ENCODE results near the gene GH2.
"Not testable (repeated sequence)": the region's sequence is repeated elsewhere in the genome, so short reads cannot be mapped to it uniquely, and the experiment has no call there.

Gene GH2

DNA sequence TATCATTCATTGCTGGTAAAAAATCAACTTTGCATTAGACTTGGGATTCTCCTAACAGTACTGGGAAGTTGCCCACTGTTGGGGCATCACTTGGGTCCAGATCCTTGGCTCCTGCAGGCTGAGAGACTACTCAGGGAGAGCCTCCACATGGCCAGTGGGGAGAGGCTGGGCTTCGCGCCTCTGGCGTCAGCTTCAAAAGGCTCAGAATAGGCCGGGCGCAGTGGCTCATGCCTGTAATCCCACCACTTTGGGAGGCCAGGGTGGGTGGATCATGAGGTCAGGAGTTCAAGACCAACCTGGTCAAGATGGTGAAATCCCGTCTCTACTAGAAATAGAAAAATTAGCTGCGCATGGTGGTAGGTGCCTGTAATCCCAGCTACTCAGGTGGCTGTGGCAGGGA, 32.7 kb upstream of the GH2 start:
- ATAC-seq (ENCODE audit: low read depth), result no peak
- Histone ChIP-seq H3K36me3 (ENCODE audit: low read depth) (no peaks in the 10 kb centered on the region), H3K9me3 (ENCODE audit: severe bottlenecking) (no peaks in the 10 kb centered on the region), H3K27ac (ENCODE audit: poor library complexity, severe bottlenecking) (no peak overlapping the region), H3K4me1 (ENCODE audit: insufficient read depth, poor library complexity, severe bottlenecking) (no peaks in the 10 kb centered on the region), H3K27me3 (ENCODE audit: insufficient read depth, poor library complexity, severe bottlenecking) (peaks cover 2% of the 10 kb centered on the region), H3K4me3 (ENCODE audit: severe bottlenecking) (no peak overlapping the region)
- peak; percentile 28 for DNase-seq (ENCODE audit: low spot score)
- TF ChIP-seq, protein P1, sequence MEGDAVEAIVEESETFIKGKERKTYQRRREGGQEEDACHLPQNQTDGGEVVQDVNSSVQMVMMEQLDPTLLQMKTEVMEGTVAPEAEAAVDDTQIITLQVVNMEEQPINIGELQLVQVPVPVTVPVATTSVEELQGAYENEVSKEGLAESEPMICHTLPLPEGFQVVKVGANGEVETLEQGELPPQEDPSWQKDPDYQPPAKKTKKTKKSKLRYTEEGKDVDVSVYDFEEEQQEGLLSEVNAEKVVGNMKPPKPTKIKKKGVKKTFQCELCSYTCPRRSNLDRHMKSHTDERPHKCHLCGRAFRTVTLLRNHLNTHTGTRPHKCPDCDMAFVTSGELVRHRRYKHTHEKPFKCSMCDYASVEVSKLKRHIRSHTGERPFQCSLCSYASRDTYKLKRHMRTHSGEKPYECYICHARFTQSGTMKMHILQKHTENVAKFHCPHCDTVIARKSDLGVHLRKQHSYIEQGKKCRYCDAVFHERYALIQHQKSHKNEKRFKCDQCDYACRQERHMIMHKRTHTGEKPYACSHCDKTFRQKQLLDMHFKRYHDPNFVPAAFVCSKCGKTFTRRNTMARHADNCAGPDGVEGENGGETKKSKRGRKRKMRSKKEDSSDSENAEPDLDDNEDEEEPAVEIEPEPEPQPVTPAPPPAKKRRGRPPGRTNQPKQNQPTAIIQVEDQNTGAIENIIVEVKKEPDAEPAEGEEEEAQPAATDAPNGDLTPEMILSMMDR (IDR thresholded peaks at IDR 0.05; ENCODE audit: poor library complexity, severe bottlenecking), result no peak

DNA sequence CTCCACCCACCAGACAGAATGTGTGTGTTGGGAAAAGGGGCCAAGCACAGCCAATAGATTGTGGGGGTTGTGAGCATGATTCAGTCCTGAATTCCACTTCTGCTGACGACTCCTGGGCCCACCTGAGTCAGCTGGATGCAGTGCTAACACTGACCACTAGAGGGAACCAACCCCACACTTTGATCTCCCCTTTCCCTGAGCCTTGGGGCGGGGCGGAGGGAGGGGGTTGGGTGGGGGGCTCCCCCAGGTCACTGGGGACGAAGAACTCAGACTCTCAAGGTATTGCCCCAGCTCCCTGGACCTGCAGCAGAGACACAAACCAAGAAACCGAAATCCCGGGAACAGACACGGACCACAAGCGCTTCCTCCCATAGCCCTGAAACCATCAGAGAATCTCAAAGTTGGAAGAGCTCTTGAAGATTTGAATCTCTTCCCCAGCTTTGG, 29.9 kb upstream of the GH2 start:
- no peak overlapping the region for H3K4me3 ChIP-seq (ENCODE audit: severe bottlenecking)
- H3K27ac ChIP-seq (ENCODE audit: poor library complexity, severe bottlenecking), result no peak overlapping the region
- peaks cover 9% of the 10 kb centered on the region for H3K27me3 ChIP-seq (ENCODE audit: insufficient read depth, poor library complexity, severe bottlenecking)
- DNase-seq (ENCODE audit: low spot score) (no peak), ATAC-seq (ENCODE audit: low read depth) (peak; percentile 74)
- no peaks in the 10 kb centered on the region for H3K36me3 ChIP-seq (ENCODE audit: low read depth)
- no peaks in the 10 kb centered on the region for H3K4me1 ChIP-seq (ENCODE audit: insufficient read depth, poor library complexity, severe bottlenecking)
- H3K9me3 ChIP-seq (ENCODE audit: severe bottlenecking), result no peaks in the 10 kb centered on the region
- TF ChIP-seq, protein P1 (IDR thresholded peaks at IDR 0.05; ENCODE audit: poor library complexity, severe bottlenecking), result peak; percentile 76

DNA sequence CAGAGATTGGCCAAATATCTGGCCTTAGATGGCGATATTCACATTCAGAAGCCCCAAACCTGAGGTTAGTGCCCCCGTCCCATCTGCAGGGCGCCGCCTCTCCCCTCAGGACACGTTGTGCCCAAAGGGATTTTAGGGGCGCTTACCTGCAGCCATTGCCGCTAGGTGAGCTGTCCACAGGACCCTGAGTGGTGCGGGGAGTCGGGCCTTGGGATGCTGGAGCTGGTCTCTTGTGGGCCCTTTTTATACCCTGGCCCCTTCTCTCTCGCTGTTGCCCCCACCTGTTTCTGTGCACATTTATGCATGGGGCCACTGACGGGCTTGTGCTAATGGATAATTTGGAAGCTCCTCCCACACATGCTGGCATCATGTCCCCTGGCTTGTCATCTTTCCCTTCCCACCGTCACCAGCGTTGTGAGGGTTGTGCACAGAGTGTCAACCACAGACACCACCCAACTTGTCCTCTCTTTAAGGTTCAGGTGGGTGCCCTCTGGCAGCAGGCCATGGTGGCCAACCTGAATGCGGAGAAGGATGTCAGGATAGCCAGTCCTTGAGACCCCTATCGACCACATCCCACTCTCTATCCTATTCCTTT, 29.4 kb upstream of the GH2 start, which contains the start of gene CSHL1:
Gene CSHL1, minus strand, starts transcription at position 218 of the 595 bp plus-strand sequence. Its CDS starts 62 bp downstream, at position 156.
- Histone ChIP-seq H3K4me3 (ENCODE audit: severe bottlenecking) (no peak within 1 kb of the TSS), H3K27me3 (ENCODE audit: insufficient read depth, poor library complexity, severe bottlenecking) (peaks cover 7% of the 10 kb centered on the region), H3K4me1 (ENCODE audit: insufficient read depth, poor library complexity, severe bottlenecking) (no peaks in the 10 kb centered on the region), H3K9me3 (ENCODE audit: severe bottlenecking) (no peaks in the 10 kb centered on the region), H3K36me3 (ENCODE audit: low read depth) (no peaks in the 10 kb centered on the region), H3K27ac (ENCODE audit: poor library complexity, severe bottlenecking) (no peak within 1 kb of the TSS)
- TF ChIP-seq, protein P1 (IDR thresholded peaks at IDR 0.05; ENCODE audit: poor library complexity, severe bottlenecking), result no peak
- no peak for DNase-seq (ENCODE audit: low spot score)
- no peak for ATAC-seq (ENCODE audit: low read depth)

DNA sequence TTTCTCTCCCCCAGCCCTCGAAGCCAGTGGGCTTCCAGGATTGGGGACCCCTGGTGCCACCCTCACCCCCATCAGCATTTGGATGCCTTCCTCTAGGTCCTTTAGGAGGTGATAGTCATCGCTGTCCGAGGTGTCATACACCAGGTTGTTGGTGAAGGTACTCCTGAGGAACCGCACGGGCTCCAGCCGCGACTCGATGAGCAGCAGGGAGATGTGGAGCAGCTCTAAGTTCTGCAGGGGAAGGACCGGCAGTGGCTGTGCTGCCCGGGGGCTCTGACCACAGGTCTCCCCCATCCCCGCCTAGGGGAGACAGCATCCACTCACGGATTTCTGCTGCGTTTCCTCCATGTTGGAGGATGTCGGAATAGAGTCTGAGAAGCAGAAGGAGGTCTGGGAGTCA, 28.4 kb upstream of the GH2 start:
- no peak for DNase-seq (ENCODE audit: low spot score)
- TF ChIP-seq, protein P1 (IDR thresholded peaks at IDR 0.05; ENCODE audit: poor library complexity, severe bottlenecking), result no peak
- Histone ChIP-seq H3K36me3 (ENCODE audit: low read depth) (no peaks in the 10 kb centered on the region), H3K27ac (ENCODE audit: poor library complexity, severe bottlenecking) (no peak overlapping the region), H3K4me1 (ENCODE audit: insufficient read depth, poor library complexity, severe bottlenecking) (no peaks in the 10 kb centered on the region), H3K9me3 (ENCODE audit: severe bottlenecking) (no peaks in the 10 kb centered on the region), H3K4me3 (ENCODE audit: severe bottlenecking) (no peak overlapping the region), H3K27me3 (ENCODE audit: insufficient read depth, poor library complexity, severe bottlenecking) (peaks cover 7% of the 10 kb centered on the region)
- no peak for ATAC-seq (ENCODE audit: low read depth)

DNA sequence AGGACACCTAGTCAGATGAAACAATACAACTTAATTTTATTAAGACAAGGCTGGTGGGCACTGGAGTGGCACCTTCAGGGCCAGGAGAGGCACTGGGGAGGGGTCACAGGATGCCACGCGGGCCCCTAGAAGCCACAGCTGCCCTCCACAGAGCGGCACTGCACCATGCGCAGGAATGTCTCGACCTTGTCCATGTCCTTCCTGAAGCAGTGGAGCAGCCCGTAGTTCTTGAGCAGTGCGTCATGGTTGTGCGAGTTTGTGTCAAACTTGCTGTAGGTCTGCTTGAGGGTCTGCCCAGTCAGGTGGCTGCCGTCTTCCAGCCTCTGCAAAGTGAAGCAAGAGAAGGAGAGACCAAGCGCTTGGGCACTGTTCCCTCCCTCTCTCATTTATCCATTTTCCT, 27.8 kb upstream of the GH2 start:
- not testable (repeated sequence) for H3K4me3 ChIP-seq (ENCODE audit: severe bottlenecking); ATAC-seq (ENCODE audit: low read depth); H3K9me3 ChIP-seq (ENCODE audit: severe bottlenecking); H3K27me3 ChIP-seq (ENCODE audit: insufficient read depth, poor library complexity, severe bottlenecking); H3K4me1 ChIP-seq (ENCODE audit: insufficient read depth, poor library complexity, severe bottlenecking); H3K27ac ChIP-seq (ENCODE audit: poor library complexity, severe bottlenecking); DNase-seq (ENCODE audit: low spot score); H3K36me3 ChIP-seq (ENCODE audit: low read depth)

Data from RWPE2 (cell line).